Right cardiac atrium (tissue), 5 donors: ENCODE results near the gene MACROD2. TPM values are rescaled to one million over a fixed set of nuclear protein-coding genes. Genes with fewer than 3 reads are reported as not detected.

Experiments
- ATAC-seq, 2 donors: fragments of 200-7000 bp; cut with Tn5 transposase; one replicate each; pipeline versions ENCODE4 v1.8.0 to v1.9.1; 2020; ENCODE audit warnings: moderate library complexity in 2 of 2, mild to moderate bottlenecking in 1 of 2
- DNase-seq, 3 donors: peaks; one replicate each; pipeline ENCODE4 v3.0.0-alpha.2; 2020
- H3K27ac ChIP-seq: one replicate; pipeline ENCODE4 v1.5.1; 2013; ENCODE audit warnings: mild to moderate bottlenecking, low read length, control low read depth, moderate library complexity
- H3K27me3 ChIP-seq: one replicate; pipeline ENCODE4 v1.6.1; 2013; ENCODE audit not compliant: control insufficient read depth, insufficient read depth
- H3K4me1 ChIP-seq: one replicate; pipeline ENCODE4 v1.6.1; 2013; ENCODE audit warnings: low read length; ENCODE audit not compliant: control insufficient read depth, insufficient read depth
- H3K4me3 ChIP-seq: one replicate; pipeline ENCODE4 v1.5.1; 2013; ENCODE audit warnings: low read length, control low read depth
- H3K9me3 ChIP-seq: one replicate; pipeline ENCODE4 v1.6.1; 2013; ENCODE audit warnings: low read length; ENCODE audit not compliant: control insufficient read depth
- WGBS: extraction: QIAGEN DNeasy Blood & Tissue Kit; methylation state at CpG from one replicate; pipeline ENCODE4 v1.1.7; 2013; 5-methylcytosine and 5-hydroxymethylcytosine counted together
- intact Hi-C, 4 donors: fragments of 100-400 bp; cut with DNase I; formaldehyde crosslinking; loops; one replicate each; pipeline versions ENCODE4 v1.11.0 to v1.14.0; 2022 to 2023
- polyA plus RNA-seq: library from polyadenylated mRNA; stranded (reverse); fragments of 200-250 nt; gene quantifications from one replicate; pipeline ENCODE4 v1.2.3, GENCODE V29; 2013
- total RNA-seq, 4 donors: library from RNA; stranded (reverse); fragmentation: NEBNext Ultra II Directional; extraction: Animal tissue kit (Norgen Biotek cat#: 25700); gene quantifications; one replicate each; pipeline ENCODE4 v1.2.1, GENCODE V29; 2021
- donor health status: healthy with polysubstance abuse.
- donor health status: DM: no; HTN: yes; CAD: no.
- donor health status: DM: no; HTN: no; CAD: no.
- donor health status: DM: no; HTN: yes; CAD: no; lungs with severe emphysema.
- donor health status: DM: yes; HTN: yes; CAD: no.

Gene MACROD2
- total and polyA plus RNA-seq, 5 donors = 0.61 to 4.4 (median 2.4) TPM

DNA sequence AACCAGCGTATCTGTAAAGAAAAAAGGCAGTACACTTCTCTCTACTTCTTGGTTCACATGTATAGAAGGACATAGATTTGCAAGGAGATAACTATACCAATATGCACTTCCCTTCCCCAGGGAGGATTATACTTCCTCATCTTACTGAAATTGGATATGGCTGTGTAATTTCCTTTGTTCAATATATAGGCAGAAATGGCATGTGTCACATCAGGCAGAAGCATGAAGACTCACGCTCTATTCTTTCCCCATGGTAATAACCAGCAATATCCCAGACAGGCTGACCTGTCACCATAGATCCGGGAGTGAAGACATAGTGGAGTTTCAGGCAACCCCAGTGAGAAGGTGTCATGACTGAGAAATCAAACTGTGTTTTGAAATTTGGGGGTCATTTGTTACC, 2059.7 kb downstream of the MACROD2 start:
- intact Hi-C loops = no loop called here
- Histone ChIP-seq H3K9me3 (no peaks in the 10 kb centered on the region), H3K27ac (no peak overlapping the region), H3K4me3 (no peak overlapping the region), H3K27me3 (no peaks in the 10 kb centered on the region), H3K4me1 (no peaks in the 10 kb centered on the region)
- 88% methylated on average over 3 of the region's 3 CpGs for WGBS
- ATAC-seq (no peak), DNase-seq (no peak)

DNA sequence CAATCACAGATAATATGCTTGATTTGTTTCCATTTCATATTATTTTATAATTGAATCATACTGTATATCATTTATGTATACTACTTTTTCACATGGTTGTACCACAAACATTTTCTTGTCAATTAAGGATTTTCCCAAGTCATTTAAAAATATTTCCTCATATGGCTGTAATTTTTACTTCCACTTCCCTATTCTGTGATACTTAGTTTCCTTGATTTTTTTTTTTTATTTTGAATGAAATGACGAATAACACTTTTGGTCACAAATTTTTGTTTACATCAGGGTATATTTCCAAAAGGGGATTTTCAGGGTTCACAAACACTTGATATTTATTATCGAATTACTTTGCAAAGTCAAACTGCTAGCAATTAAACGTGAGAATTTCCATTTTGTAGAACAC, 2062.3 kb downstream of the MACROD2 start:
- intact Hi-C loops = no loop called here
- no peak for DNase-seq
- Histone ChIP-seq H3K9me3 (no peaks in the 10 kb centered on the region), H3K4me3 (no peak overlapping the region), H3K4me1 (no peaks in the 10 kb centered on the region), H3K27ac (no peak overlapping the region), H3K27me3 (no peaks in the 10 kb centered on the region)
- ATAC-seq = no peak
- WGBS = 81% methylated on average over 3 of the region's 3 CpGs

DNA sequence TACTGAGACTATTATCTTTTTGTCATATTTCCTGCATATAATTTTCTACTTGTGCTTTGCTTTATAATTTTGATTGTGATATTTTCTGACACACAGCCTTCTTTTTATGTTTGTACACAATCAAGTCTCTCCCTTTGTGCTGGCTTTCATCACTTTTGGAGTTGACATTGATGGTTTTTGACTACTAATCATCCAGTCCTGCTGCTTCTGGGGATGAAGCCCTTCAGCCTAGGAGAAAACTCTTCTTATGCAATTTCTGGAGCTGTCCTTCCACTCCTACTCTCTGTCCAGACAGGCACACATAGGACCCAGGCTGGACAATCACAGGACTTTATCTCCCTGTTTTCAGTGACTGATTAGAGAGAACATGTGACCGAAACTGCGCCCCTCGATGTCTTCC, 2063.0 kb downstream of the MACROD2 start:
- DNase-seq = no peak
- ATAC-seq = no peak
- H3K27me3 ChIP-seq = no peaks in the 10 kb centered on the region
- intact Hi-C loops = no loop called here
- no peaks in the 10 kb centered on the region for H3K4me1 ChIP-seq
- 89% methylated on average over 3 of the region's 3 CpGs for WGBS
- no peaks in the 10 kb centered on the region for H3K9me3 ChIP-seq
- no peak overlapping the region for H3K4me3 ChIP-seq
- no peak overlapping the region for H3K27ac ChIP-seq

DNA sequence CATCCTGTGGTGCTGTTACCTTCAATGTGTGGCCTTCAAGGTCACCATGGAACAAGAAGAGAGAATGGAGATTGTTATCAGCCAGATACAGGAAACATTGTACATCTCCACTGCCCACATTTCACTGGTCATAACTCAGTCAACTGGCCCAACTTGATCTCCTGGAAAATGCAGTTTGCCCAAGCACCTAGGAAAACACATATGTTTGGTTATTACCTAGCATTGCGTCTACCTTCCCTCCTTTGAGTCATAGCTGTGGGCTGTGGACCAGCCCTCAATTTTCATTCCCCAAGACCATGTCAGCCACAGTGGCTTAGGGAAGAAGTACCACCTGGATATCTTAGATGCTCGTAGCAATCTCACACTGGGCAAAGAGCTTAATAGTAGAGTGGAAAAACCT, 2064.5 kb downstream of the MACROD2 start:
- H3K4me3 ChIP-seq = no peak overlapping the region
- H3K27ac ChIP-seq = no peak overlapping the region
- no peaks in the 10 kb centered on the region for H3K9me3 ChIP-seq
- intact Hi-C loops = no loop called here
- WGBS = 86% methylated on average over 2 of the region's 2 CpGs
- H3K4me1 ChIP-seq = no peaks in the 10 kb centered on the region
- H3K27me3 ChIP-seq = no peaks in the 10 kb centered on the region
- no peak for ATAC-seq
- DNase-seq = no peak

DNA sequence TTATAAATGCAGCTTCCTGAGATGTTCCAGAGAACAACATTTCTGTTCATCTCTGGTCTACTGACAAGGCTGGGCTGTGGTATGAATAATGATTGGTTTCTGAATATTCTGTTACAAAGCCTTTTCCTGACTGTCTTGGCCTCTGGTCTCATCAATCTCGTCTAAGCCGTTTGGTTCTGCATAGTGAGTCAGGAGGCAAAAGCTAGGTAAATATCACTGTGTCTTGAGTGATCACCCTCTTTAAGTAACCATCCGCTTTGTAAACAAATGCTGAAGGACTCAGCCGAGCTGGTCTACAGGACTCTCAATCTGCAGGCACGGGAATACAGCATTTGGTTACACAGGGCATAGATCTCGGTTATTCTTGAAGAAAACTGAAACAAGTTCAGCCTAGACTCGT, 2066.0 kb downstream of the MACROD2 start:
- Histone ChIP-seq H3K4me1 (peaks cover 4% of the 10 kb centered on the region), H3K27me3 (no peaks in the 10 kb centered on the region), H3K27ac (no peak overlapping the region), H3K9me3 (no peaks in the 10 kb centered on the region), H3K4me3 (no peak overlapping the region)
- no peak for DNase-seq
- no peak for ATAC-seq
- WGBS = 85% methylated on average over 7 of the region's 7 CpGs
- intact Hi-C loops = no loop called here

DNA sequence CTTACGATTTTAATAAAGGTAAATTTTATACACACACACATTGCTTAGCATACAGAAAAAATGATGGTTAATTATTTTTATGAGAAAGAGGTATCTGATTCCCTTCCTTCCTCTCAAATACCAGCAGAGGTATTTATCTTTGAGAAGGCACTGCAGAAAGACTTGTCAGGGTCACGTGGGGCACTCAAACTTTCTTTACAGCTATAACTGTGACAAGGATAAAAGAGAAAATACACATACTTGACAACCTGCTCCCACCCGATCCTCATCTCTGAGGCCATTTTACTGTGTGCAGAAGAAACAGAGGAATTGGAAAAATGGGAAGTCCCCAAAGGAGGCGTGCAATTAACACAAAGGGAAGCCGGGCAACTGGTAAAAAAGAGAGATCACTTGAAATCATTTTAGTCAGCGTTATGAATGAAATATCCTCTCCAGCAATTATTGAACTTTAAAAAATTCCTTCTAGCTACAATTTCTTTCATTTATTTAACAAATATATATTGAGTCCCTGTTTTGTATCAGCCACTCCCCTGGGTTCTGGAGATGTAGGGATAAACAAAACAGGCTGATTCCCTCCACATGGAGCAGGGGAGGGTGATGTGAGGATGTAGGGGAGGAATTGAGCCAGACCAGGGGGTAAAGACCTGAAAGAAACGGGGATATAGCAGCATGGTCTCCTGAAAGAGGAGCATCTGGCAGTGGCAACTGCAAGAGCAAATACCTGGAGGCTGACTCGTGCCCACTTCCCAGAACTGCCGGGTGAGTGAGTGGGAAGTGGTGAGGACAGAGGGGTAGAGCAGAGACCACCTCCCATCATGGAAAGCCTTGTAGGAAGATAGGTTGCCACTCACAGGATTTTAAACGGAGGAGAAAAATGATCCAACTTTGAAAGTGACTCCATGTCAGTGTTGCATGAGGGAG, 2067.6 kb downstream of the MACROD2 start:
- WGBS = 76% methylated on average over 10 of the region's 10 CpGs
- intact Hi-C loops = no loop called here
- H3K4me1 ChIP-seq = peaks cover 4% of the 10 kb centered on the region
- no peak overlapping the region for H3K4me3 ChIP-seq
- H3K9me3 ChIP-seq = no peaks in the 10 kb centered on the region
- ATAC-seq = no peak
- no peak for DNase-seq
- H3K27me3 ChIP-seq = no peaks in the 10 kb centered on the region
- H3K27ac ChIP-seq = no peak overlapping the region

DNA sequence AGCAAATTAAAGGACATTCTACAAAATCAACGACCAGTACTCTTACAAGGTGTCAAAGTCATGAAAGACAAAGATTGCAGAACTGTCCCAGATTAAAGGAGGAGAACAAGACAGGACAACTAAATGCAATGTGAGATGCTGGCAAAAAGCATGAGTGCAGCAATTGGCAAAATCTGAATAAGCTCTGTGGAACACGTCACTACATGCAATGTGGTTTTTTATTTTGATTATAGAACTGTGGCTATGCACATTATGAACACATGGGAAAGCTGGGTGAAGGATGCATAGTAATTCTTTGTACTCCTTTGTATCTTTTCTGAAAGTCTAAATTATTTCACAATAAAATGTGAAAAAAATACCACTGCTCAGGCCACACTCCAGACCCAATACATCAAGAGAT, 2068.6 kb downstream of the MACROD2 start:
- Histone ChIP-seq H3K4me1 (peaks cover 4% of the 10 kb centered on the region), H3K4me3 (no peak overlapping the region), H3K27me3 (no peaks in the 10 kb centered on the region), H3K9me3 (no peaks in the 10 kb centered on the region), H3K27ac (no peak overlapping the region)
- intact Hi-C loops = no loop called here
- ATAC-seq (no peak), DNase-seq (no peak)
- 85% methylated on average over 2 of the region's 2 CpGs for WGBS

DNA sequence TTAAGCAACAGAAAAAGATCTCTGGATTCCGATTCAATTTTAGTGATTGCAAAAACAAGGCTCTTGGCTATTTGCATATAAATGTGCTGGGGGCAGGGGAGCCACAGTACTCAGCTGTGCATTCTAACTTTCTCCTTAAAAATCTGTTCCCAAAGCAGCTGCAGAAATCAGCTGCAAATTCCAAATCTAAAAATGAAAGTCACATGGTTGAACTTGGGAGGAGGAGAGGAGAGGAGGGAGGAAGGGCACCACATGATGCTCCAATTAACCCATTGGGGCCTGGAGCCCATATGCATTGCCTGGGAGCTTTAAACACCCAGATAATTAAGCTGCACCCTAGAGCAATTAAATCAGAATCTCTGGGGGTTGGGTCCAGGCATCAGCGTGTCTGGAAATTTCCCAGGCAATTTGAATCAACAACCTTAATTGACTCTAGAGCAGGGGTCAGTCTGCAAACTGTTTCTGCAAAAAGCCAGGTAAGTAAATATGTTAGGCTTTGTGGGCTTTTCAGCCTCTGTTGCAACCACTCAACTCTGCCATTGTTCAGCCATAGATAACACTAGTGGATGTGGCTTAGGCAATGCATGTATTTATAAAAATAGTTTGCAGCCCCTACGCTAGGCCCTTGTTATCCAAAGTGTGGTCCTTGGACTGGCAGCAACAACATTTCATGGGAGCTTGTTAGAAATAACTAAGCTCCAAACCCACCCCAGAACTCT, 2069.8 kb downstream of the MACROD2 start:
- Histone ChIP-seq H3K27me3 (no peaks in the 10 kb centered on the region), H3K4me1 (peaks cover 4% of the 10 kb centered on the region), H3K27ac (no peak overlapping the region), H3K4me3 (no peak overlapping the region), H3K9me3 (no peaks in the 10 kb centered on the region)
- ATAC-seq = no peak
- WGBS = 65% methylated on average over 3 of the region's 3 CpGs
- intact Hi-C loops = no loop called here
- no peak for DNase-seq

DNA sequence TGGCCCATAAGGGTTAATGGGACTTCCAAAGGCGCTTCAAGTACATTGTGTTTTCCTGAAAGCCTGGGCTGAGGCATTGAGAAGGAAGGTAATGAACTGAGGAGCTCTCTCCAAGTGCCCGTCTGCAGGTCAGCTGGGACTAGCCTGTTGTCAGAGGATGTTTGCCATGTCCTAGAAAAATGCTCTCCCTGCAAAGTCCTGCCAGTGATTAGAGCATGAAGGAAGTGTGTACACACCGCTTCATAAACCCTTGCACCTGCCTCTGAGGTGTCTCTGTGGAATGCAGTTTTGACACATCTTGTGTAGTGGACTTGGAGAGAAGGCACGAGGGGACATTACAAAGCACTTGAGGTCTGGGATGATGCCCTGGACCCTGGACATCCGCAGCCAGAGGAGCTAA, 2071.3 kb downstream of the MACROD2 start:
- peaks cover 4% of the 10 kb centered on the region for H3K4me1 ChIP-seq
- no peaks in the 10 kb centered on the region for H3K9me3 ChIP-seq
- DNase-seq = no peak
- intact Hi-C loops = no loop called here
- H3K27ac ChIP-seq = no peak overlapping the region
- 85% methylated on average over 5 of the region's 5 CpGs for WGBS
- H3K4me3 ChIP-seq = no peak overlapping the region
- ATAC-seq = no peak
- no peaks in the 10 kb centered on the region for H3K27me3 ChIP-seq

DNA sequence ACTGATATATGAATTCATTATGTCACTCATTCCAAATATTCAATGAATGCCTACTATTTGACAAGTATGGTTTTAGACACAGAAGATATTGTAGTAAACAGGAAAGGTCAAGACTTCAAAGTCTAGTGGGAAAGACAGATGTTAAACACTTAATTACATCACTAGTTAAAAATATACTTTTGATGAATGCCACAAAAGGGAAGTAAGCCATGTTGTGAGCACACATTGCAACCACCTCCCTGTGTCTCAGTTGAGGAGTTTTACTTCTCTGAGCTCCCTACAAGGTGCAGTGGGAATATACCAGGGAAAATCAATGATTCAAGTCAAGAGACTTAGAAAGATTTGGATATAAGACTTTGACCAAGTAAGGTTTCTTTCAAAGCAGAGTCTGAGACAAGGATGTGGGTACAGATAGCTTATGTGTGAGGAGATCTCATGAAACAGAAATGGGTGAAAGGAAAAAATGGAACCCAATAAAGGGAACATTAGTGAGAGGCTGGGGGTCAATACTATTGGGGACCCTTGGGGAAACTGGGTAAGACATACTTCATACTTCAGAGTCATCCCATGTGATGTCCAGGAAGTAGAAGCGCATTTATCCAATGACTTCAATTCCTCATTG, 2074.2 kb downstream of the MACROD2 start:
- Histone ChIP-seq H3K27me3 (no peaks in the 10 kb centered on the region), H3K27ac (no peak overlapping the region), H3K9me3 (no peaks in the 10 kb centered on the region), H3K4me3 (no peak overlapping the region), H3K4me1 (peaks cover 4% of the 10 kb centered on the region)
- intact Hi-C loops = no loop called here
- 97% methylated on average over 1 of the region's 1 CpG for WGBS
- ATAC-seq = no peak
- no peak for DNase-seq

DNA sequence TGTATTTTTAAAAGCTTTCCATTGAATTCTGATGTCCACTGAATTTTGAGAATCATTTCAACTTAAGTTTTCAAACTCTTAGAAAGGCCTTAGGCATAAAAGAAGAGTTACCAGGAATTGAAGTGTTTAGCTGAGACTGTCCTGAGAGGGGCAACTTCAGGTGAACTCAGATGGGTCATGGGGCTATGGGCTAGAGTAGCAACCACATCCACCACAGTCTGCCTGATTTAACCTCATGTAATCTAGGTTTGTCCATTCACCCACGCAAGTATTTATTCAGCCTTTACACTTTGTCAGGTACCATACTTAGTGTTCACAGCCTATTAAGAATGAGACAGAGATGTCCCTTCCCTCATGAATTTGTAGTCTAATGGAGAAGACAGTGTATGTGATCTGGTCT, 2076.9 kb downstream of the MACROD2 start:
- WGBS = 97% methylated on average over 1 of the region's 1 CpG
- intact Hi-C loops = no loop called here
- no peak for DNase-seq
- H3K4me3 ChIP-seq = no peak overlapping the region
- H3K9me3 ChIP-seq = no peaks in the 10 kb centered on the region
- no peak for ATAC-seq
- H3K27ac ChIP-seq = no peak overlapping the region
- H3K4me1 ChIP-seq = no peaks in the 10 kb centered on the region
- no peaks in the 10 kb centered on the region for H3K27me3 ChIP-seq
